Fibroblast of skin of right quadriceps (primary cell): ENCODE data around the gene AUTS2.
A peak's percentile ranks its signal among the peaks of the same experiment; 100 is the strongest.

Experiments
- DNase-seq: peaks from one replicate; pipeline ENCODE4 v3.0.0-alpha.2; 2013

Gene AUTS2

DNA sequence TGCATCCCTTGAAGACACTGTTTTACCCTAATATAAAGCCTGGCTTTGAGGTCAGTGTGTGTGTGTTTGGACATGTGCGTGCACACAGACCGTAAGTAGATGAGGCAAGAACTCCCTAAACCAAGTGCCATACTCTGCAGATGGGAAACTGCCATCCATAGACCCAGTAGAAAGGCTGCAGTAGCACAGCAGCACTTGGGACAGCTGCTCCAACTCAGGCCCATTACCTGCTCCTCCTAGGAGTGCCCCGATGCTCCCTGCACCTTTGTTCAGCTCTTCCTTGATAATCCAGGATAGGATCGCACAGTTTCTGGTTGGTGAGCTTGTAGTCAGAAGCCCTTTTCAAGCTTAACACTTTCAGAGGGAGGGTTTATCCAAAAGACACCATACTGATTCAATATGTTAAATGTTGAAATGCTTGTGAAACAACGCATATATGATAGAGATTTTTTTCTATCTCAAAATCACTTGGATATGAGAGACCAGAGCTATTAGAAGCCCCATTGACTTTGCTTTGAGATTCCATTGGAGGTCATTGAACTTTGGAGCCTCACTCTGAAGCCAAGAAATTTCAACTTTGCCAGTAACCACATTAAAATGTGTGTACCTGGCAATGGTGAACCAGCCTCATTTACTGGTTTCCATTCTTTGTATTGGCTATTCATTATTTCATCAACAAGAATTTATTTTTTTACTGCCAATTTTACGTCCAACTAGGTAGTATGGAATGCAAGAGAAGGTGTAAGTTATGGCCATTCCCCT, 776.7 kb downstream of the AUTS2 start:
- DNase-seq: no peak

DNA sequence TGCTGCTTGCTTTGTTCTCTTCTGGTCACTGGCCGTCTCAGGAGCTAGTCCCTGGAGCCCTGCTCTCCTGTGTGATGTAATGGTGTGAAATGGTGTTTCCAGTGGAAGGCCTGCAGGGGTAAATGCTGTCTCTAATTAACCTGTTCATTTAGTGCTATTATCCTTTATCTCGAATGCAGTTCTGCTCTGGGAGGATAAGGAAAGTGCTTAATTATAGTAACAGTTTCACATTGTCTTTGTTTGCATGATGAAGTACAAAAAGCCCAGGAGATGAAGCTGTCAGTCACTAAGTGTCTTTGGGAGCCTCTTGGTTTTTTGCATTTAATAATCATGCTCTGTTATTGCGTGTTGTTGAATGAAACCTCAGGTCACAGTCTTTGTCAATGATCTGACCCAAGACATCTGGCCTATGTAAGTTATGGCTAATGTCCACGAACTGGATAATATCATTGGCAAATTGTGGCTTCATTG, 778.3 kb downstream of the AUTS2 start:
- no peak for DNase-seq

DNA sequence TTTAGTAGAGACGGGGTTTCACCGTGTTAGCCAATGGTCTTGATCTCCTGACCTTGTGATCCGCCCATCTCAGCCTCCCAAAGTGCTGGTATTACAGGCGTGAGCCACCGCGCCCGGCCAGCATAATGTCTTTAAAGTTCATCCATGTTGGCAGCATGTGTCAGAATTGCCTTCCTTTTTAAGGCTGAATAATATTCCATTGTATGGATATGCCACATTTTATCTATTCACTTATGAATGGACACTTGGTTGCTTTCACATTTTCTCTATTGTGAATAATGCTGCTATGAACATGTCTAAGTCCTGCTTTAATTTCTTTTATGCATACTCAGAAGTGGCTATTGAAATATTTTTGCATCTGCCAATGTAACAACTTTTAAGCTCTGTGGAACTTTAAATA, 779.7 kb downstream of the AUTS2 start:
- DNase-seq: no peak

DNA sequence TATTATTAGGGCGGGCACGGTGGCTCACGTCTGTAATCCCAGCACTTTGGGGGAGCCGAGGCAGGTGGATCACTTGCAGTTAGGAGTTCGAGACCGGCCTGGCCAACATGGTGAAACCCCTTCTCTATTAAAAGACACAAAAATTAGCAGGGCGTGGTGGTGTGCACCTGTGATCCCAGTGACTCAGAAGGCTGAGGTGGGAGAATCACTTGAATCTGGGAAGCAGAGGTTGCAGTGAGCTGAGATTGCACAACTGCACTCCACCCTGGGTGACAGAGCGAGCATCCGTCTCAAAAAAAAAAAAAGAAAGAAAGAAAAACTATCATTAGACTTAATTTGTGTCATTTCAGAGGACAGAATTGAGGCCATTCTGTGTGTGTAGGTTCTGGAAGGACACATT, 780.9 kb downstream of the AUTS2 start:
- no peak for DNase-seq

DNA sequence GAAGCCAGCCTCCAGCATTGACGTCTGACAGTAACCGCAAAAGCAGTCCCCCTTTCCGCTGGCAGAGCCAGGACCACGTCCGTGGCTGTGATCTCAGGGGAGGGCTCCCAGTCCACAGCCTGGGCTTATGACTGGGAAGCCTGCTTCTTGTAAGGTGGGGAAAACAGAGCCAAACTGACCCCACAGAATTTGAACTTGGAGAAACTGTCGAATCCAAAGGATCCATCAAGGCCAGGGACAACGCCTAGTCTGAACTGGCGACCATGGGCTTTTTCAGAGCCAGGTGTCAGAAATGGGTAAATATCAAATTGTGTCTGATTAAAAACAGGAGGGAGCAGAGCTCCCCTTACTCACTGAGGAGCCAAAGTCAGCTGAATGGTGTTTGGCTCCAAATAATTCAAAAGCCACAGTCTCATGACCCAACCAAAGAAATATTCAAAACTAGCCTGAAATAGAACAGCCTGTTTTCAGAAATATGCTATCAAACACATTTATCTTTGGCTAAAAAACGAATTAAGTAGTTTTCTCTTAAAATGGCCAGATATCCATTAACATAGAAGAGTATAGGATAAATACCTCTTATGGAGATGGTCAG, 782.2 kb downstream of the AUTS2 start:
- peak; percentile 51 for DNase-seq

DNA sequence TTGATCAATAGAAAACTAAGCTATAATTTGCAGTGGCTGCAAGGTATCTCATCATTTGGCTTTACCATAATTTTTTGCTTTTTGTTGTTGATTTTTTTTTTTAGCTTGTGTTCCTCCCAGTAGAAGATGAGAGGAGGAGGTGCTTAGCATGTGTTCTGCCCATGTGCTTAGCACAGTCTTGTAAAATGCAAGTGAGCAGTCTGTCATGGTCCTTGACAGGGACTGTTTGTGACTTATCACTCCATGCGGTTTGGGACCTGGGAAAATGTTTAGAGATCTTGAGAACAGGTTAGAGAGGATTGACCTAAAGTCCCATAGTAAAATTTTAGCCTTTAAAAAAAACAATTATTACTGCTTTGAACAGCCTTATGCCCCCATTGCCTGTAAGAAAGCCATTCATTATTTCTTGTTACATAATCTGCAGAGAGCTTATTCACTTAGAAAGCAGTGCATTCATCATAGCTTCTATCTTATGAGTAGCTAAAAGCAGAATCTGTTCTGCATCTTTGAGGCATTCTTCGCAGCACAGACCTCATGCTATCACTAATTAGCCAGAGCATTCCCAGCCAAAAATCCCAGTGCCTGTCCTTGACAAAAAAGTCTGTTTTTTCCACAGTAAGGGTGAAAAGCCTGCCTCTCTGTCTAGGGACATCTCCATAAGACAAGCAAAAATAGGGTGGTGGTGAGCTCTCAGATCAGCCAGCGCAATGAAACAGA, 784.9 kb downstream of the AUTS2 start:
- DNase-seq: no peak

DNA sequence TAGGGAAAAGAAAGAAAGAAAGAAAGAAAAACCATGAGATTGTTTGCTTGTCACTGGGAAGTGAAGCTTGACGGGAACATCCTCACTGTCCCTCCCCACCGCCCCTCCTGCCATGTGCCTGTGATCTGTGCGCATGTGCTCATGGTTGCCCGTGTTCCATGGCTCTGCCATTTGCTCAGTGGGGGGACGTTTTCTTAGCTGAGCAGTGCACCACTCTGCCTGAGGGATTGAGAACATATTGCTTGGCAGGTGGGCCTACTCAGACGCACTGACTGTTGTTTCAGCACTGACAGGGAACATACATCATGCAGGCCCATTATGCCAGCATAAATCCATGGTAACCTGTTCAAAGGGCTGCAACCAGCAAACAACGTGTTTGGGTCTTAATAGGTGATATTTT, 785.7 kb downstream of the AUTS2 start:
- DNase-seq: no peak

DNA sequence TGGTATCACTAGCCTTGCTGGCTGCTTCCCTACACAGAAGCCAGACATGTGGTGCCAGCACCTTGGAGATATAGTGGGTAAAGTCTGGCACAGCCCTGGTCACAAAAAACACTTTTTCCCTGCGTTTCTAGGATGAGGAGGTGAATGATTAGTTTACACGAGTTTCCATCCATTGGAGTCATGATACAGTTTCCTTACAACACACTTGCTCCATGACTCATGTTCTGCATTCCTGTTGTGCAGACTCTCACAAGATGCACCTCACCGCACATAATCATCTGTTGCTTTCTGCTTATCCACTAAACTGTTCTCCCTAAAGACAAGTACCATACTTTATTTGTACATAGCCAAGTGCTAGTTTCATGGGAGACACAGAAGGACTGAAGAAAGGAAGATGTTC, 786.6 kb downstream of the AUTS2 start:
- DNase-seq: peak; percentile 74

DNA sequence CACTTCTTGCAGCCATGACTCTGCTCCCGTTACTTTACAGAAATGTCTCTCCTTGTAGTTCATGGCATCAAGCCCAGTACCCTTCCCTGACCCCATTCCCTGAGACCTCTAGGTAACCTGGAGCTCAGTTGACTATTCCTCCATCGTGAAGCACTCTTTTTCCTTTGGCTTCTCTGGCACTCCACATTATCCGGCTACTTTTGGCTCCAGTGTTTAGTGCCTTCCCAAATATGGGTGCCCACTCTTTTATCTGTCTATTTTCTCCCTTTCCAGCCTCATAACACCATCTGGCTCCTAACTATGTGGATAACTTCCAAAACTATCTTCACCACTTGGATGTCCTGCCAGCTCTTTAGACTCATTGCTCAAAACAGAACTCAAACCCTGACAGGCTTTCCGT, 788.9 kb downstream of the AUTS2 start:
- DNase-seq: no peak

DNA sequence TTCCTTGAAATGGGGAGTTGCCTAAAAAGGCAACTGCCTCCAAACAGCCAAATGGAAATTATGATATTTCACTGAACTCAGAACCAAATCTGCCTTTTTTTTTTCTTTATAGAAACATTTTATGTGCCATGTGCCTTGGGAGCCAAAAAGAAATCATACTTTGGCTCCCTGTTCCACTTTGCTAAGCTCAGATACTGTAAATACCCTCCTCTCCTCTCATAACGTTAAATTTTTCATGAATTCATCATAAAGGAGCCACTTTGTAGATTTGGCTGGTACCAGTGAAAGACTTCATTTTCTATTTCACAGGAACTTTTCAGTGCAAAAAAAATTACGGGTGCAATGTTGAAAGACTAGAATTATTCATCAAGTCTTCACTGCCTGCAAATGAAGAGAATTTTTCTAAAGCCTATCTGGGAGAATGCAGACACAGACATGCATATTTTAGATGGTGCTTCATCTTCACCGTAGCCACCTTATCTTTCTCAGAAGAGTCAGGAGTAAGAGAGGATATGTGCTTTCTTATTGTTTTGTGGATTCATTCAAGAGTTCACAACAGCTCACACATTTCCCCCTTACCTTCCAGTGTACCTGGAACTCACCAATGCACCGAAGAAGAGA, 791.4 kb downstream of the AUTS2 start:
- no peak for DNase-seq

DNA sequence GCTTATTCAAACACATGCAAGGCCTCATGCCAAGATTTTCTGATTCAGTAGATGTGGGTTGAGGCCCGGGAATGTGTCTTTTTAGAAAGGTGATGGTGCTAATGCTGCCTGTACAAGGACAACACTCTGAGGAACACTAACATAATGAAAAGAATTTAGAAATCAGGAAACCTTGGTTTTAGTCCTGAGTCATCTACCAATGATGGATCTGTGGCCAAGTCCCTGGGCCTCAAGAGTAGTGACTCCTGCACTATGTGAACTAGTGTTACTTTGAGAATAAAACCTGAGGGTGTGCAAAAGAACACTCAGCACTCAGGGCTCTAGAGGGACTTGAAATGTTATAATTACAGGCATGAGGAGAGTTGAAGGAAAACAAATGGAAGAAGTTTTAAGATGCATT, 792.0 kb downstream of the AUTS2 start:
- DNase-seq: peak; percentile 40

DNA sequence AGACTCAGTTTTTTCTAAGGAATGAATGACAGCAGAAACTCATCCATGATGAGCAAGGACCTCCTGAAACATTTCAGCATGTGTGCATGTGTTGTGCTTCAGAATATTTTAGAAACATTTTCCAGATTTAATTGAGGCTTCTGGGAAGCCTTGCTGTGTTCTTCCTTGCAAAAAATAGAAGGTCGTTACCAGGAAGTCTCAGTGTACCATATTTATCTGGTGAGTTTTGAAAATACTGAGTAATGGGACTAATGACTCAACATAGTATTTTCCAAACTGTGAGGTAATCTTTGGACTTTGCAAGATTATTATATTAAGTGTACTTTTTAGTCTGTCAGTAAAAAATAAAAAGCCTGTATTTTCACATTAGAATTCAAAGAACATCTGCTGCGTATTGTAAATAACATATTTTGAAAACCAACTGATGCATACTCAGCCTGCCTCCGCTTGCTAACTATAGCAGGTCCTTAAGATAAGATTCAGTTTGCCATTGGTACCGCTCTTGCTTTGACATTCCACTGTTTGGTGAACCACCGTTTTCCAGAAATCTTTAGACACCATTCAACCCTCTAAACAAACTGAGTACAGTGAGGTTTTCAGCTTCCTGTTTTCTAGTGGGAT, 794.1 kb downstream of the AUTS2 start:
- DNase-seq: peak; percentile 70

DNA sequence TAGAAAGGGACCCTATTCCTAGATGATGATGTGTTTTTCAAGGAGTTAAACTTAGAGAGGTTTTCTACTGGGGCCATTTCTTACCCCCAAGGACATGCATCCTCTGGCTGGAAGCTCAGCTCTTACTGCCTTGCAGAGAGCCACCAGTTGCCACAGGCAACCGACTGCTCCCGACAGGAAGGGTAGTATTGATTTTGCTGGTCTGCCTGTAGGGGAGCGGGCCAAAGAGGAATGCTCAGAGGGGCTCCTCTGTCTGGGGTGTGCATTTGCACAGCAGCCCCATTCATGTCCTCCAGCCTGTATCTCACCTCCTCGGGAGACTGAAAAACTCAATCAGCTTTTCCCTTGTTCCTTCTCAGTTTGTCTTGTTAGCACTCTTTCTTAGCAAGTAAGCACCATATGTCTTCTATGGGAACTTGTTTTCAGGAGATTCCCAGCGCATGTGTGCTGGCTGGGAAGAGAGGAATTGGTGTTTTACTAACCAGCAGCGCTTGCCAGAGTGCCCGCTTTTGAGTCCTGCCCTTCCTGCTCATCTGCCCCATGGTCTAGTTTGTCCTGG, 794.7 kb downstream of the AUTS2 start:
- DNase-seq: no peak

DNA sequence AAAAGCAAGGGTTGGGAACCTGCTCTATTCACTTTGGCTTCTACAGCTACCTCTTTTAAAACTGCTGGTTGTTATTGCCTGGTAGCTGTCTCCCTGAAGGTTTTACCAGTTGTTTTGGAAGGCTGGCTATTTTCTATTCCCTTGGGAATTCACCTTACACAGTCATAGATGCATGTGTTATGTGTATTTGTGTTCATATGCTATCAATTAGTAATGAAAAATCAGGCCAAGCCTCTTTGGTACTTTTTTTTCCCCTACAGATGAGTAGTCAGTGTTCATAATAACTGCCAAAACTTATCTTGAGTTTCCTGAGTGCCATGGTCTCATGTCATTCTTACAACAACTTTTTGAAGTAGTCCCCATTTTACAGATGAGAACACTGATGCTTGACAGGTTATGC, 795.7 kb downstream of the AUTS2 start:
- peak; percentile 48 for DNase-seq

DNA sequence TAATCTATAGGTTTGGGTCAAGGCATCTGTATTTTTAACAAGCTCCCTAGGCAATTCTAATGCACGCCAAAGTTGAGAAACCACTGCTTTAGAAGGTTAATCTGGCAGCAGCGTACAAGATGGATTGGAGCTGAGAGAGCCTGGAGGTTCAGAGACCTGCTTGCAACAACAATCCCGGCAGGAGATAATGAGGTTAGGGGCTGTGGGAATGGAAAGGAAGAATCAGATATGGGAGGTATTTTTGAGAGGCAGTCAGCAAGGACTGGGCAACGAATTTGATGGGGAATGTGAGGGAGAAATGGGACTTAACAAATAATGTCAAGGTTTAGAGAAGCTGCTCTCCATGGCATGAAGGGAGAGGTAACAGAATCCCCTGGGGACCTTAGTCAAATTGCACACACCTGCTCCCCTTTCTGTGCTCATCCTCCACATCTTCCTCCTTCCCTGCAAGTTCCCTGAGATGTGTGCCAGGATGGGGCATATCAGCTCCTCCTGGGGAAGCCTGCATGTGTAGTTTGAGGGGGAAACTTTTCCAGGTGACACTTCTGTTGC, 802.6 kb downstream of the AUTS2 start:
- no peak for DNase-seq

DNA sequence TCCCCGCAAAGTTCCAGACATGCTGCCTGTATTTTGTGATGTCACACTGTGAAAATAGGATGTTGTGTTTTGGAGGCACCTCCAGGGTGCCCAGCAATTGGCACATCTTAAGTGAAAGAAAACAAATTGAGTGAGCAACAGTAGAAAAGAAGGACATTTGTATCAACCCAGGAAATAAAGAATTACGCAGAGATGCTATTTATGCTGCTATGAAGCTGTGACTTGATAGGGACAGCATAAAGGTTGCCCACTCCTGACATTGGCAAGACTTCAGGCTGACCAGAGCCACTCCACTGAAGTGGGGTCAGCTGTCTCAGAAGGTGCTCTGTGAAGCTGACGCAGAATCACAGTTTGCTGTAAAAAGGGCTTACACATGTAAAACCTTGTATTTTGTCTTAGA, 803.8 kb downstream of the AUTS2 start:
- DNase-seq: no peak

DNA sequence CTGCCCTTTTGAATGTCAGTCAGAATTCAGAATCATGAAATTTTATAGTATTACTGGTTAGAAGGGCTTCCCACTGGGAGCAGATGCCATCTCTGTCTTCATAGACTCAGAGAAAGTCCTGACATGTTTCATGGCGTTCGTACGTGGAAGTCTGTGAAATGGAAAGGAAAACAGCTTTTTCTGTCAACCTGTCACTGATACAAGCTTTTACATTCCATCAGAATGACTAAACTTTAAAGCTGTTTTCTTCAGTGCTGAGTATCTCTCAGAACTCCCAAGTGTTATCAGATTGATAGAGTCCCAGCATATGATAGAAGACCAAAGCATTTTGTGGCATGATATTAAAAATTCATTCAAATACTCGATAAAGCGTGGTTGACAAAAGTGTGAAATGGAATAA, 807.0 kb downstream of the AUTS2 start:
- no peak for DNase-seq

DNA sequence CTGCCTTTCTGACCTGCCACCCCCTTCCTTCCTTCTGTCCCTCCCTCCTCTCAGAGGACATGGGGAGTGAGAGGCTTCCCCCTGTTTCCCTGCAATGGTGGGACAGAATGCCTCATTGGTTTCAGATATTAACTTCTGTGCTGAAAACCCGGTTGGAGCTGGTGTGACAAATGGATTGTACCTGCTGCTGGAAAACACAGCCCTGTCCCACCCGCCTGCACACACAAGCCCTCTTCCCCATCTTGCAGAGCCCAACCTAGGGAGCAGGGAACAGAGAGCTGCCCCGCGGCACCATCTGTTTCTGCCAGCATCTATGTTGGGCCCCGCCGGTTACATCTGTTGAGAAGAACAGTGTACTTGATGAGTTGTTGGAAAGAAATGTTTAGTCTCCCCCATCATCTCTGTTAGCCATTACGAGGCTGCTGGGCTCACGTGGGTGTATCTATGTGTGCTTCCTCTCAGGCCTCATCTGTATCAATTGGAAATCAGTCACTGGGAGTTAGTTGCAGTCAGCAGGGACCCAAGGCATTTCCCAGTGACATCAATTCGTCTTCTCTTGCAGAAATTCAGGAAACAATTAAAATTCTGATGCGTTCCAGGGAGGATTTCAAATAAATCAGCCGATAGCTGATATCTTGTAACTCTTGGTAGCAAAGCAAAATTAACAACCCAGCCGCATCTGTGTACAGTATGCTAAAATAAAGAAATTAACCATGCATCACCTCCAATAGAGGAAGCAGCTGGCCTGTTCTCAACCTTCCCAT, 808.1 kb downstream of the AUTS2 start:
- DNase-seq: peak; percentile 85

DNA sequence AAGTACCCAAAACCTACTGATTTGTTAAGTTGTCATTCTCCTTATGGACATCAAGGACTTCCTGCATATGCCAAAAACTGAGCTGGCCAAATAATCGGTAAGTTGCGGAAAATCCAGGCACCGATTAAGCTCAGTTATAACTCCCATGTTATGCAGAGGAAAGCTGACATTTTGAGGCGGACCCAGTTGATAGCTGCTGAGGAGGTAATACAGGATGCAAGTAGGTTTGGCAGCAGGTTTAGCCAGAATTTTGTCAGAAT, 808.6 kb downstream of the AUTS2 start:
- DNase-seq: no peak

DNA sequence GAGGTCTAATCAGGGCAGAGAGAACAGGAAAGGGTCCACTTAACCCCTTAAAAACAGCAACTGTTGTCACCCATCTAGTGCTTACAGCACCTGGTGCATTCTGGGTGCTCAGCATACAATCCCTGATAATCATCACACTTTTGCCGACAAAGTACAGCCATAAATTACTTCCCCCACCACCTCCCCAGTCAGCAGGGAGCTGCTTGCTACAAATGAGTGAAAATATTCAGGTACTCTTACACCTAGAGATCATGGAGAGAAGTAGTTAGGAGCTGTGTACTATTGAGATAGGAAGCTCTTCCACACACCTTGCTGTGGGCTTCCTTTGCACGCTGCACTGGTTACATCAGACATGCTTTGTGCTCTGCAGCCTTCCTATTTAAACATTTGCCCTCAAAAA, 810.2 kb downstream of the AUTS2 start:
- no peak for DNase-seq

DNA sequence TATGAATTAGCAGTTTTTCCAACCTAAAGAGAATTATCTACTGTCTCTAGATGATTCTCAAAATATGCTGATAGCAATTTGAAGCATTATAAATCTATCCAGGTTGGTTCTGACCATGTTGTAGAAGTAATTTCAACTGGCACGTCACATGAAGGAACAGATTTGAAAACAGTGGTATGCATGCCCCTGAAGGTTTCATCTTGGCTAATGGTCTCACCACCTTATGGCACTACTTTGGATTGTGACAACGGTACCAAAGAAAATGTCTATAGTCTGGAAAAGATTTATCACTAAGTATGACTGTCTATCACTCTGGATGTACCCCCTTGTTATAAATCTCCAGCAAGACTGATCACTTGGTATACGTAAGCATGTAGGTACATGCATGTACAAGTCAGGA, 810.6 kb downstream of the AUTS2 start:
- DNase-seq: no peak

DNA sequence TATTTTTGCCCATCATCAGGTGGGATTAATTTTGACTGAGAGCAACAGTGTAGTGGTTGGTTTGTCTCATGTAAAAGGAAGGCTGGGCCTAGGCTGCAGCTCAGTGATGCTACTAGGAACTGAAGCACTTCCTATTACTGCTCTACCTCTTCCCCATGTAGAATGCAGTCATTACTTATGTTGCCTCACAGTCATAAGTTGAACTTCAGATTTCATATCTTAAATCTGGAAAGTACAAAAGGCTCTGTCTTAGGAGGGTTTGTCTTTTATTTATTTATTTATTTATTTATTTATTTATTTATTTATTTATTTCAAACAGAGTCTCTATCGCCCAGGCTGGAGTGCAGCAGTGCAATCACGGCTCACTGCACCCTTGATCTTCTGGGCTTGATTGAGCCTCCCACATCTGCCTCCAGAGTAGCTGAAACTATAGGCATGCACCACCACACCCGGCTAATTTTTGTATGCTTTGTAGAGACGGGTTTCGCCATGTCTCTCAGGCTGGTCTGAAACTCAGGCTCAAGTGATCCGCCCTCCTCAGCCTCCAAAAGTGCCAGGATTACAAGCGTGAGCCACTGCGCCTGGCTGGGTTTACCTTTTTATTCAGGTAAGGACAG, 812.0 kb downstream of the AUTS2 start:
- DNase-seq: no peak
